Bronchial epithelial cell (primary cell): ENCODE results near the gene SORBS1. TPM values are rescaled to one million over a fixed set of nuclear protein-coding genes. Genes with fewer than 3 reads are reported as not detected.
A peak's percentile ranks its signal among the peaks of the same experiment; 100 is the strongest.

ENCODE experiments used
- DNase-seq: peaks from one replicate; pipeline ENCODE4 v3.0.0-alpha.2; 2010; ENCODE audit warnings: low read depth
- FAIRE-seq: peaks from 2 replicates; lab custom pipeline; 2011; peaks lifted over from hg19 to GRCh38; lab: Jason Lieb, UNC
- H3K27me3 ChIP-seq: 2 replicates; pipeline ENCODE4 v1.5.1; 2011; ENCODE audit warnings: low read length; ENCODE audit not compliant: control insufficient read depth, insufficient read depth
- H3K36me3 ChIP-seq: 2 replicates; pipeline ENCODE4 v1.5.1; 2011; ENCODE audit warnings: low read length; ENCODE audit not compliant: control insufficient read depth, insufficient read depth
- H3K4me3 ChIP-seq: 2 replicates; pipeline ENCODE4 v1.5.1; 2011; ENCODE audit warnings: mild to moderate bottlenecking, low read depth, low read length, control low read depth
- CTCF ChIP-seq: IDR thresholded peaks from 2 replicates; pipeline ENCODE4 v1.5.1; 2011; ENCODE audit warnings: mild to moderate bottlenecking, moderate library complexity, low read length, control low read depth, inconsistent platforms; ENCODE audit not compliant: insufficient read depth, severe bottlenecking
- total RNA-seq: library from RNA; depleted of rRNA; stranded (reverse); fragments of >200 nt; gene quantifications from 2 replicates; pipeline ENCODE4 v1.2.1, GENCODE V29; 2014

The SORBS1 gene
- total RNA-seq, 1 donor from 2014 or later = under 0.01 TPM

- FAIRE-seq (no peak), DNase-seq (no peak)
- no peaks in the 10 kb centered on the region for H3K36me3 ChIP-seq
- H3K4me3 ChIP-seq = no peak overlapping the region
- no peak for TF ChIP-seq CTCF
- H3K27me3 ChIP-seq = peaks cover 1% of the 10 kb centered on the region
Observed at GRCh38 chr10:95458871-95459270, 102.3 kb downstream of the SORBS1 start.

GRCh38 chr10:95458014-95458413, 103.2 kb downstream of the SORBS1 start:
- no peak for TF ChIP-seq CTCF
- Histone ChIP-seq H3K4me3 (no peak overlapping the region), H3K36me3 (no peaks in the 10 kb centered on the region), H3K27me3 (peaks cover 1% of the 10 kb centered on the region)
- DNase-seq (no peak), FAIRE-seq (no peak)

GRCh38 chr10:95457319-95457886, 103.8 kb downstream of the SORBS1 start:
- Histone ChIP-seq H3K27me3 (peaks cover 1% of the 10 kb centered on the region), H3K4me3 (no peak overlapping the region), H3K36me3 (no peaks in the 10 kb centered on the region)
- no peak for FAIRE-seq
- no peak for TF ChIP-seq CTCF
- no peak for DNase-seq

- Histone ChIP-seq H3K36me3 (no peaks in the 10 kb centered on the region), H3K4me3 (no peak overlapping the region), H3K27me3 (peaks cover 1% of the 10 kb centered on the region)
- DNase-seq (peak; percentile 34), FAIRE-seq (no peak)
- TF ChIP-seq CTCF = no peak
Observed at GRCh38 chr10:95456516-95456915, 104.7 kb downstream of the SORBS1 start.

- FAIRE-seq = no peak
- H3K4me3 ChIP-seq = no peak overlapping the region
- DNase-seq = no peak
- TF ChIP-seq CTCF = no peak
- H3K27me3 ChIP-seq = peaks cover 1% of the 10 kb centered on the region
- H3K36me3 ChIP-seq = no peaks in the 10 kb centered on the region
Observed at GRCh38 chr10:95454940-95455339, 106.2 kb downstream of the SORBS1 start.

GRCh38 chr10:95454356-95454755, 106.8 kb downstream of the SORBS1 start:
- no peak for TF ChIP-seq CTCF
- Histone ChIP-seq H3K27me3 (no peaks in the 10 kb centered on the region), H3K4me3 (no peak overlapping the region), H3K36me3 (no peaks in the 10 kb centered on the region)
- DNase-seq = no peak
- no peak for FAIRE-seq
